Panc1 (cell line): ENCODE measurements around the gene MARK3.

ENCODE experiments used
- REST ChIP-seq, 2 experiments: IDR thresholded peaks; 2 replicates each; pipeline ENCODE4 v1.6.1; 2011 to 2012; ENCODE audit warnings: low read depth in 2 of 2, control low read depth in 1 of 2, low read length in 1 of 2, mild to moderate bottlenecking in 1 of 2, moderate library complexity in 1 of 2; ENCODE audit not compliant: insufficient read depth in 1 of 2
- TCF7L2 ChIP-seq: IDR thresholded peaks from 2 replicates; pipeline ENCODE4 v1.6.1; 2011; ENCODE audit warnings: mild to moderate bottlenecking, low read depth, low read length, inconsistent platforms
- TF ChIP-seq, protein P1 (sequence below): fragments of 450-650 bp; IDR thresholded peaks from 2 replicates; pipeline ENCODE4 v1.5.1; 2017; ENCODE audit warnings: mild to moderate bottlenecking

DNA sequence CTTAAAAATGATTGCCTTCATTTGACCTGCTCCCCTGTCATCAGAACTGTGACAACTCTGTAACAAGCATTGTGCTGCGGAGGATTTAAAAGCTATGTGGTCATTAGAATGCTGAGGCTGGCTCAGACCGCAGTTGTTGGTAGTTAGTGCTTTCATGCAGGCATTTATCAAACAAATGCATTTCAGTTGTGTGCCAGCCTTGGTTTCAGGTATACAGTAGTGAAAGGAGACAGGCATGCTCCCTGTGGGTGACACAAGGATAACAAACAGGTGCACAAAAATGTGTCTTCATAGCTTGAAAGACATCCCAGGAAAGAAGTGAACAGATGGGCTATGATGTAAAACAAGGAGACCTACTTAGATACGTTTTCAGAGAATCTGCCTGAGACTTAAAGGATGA lies 60.6 kb downstream of the MARK3 start:
- TF ChIP-seq, protein P1, sequence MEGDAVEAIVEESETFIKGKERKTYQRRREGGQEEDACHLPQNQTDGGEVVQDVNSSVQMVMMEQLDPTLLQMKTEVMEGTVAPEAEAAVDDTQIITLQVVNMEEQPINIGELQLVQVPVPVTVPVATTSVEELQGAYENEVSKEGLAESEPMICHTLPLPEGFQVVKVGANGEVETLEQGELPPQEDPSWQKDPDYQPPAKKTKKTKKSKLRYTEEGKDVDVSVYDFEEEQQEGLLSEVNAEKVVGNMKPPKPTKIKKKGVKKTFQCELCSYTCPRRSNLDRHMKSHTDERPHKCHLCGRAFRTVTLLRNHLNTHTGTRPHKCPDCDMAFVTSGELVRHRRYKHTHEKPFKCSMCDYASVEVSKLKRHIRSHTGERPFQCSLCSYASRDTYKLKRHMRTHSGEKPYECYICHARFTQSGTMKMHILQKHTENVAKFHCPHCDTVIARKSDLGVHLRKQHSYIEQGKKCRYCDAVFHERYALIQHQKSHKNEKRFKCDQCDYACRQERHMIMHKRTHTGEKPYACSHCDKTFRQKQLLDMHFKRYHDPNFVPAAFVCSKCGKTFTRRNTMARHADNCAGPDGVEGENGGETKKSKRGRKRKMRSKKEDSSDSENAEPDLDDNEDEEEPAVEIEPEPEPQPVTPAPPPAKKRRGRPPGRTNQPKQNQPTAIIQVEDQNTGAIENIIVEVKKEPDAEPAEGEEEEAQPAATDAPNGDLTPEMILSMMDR = no peak
- TF ChIP-seq TCF7L2 = no peak
- no peak for TF ChIP-seq REST (IDR thresholded peaks at IDR 0.05; ENCODE audit: insufficient read depth in 1 of 2, low read depth in 2 of 2, low read length in 1 of 2)
